Measurements from ENCODE around the gene RABEP1. TPM values are rescaled to one million over a fixed set of nuclear protein-coding genes. Genes with fewer than 3 reads are reported as not detected.
A peak's percentile ranks its signal among the peaks of the same experiment; 100 is the strongest.

The RABEP1 gene
- total and polyA plus RNA-seq, 9 of the 15 experiments (the other 6 are each of a cell fraction or from before 2014, with no cell fraction given), result 8.2 to 38.9 (median 30.3) TPM

- Histone ChIP-seq H3K36me3 (ENCODE audit: control insufficient read depth, insufficient read depth, low read length) (peaks cover 54% of the 10 kb centered on the region), H3K27ac (ENCODE audit: extremely low read depth, low read depth, low read length) (peak within 1 kb of the TSS; percentile 97), H3K27me3 (ENCODE audit: control insufficient read depth in 2 of 2, insufficient read depth in 2 of 2, low read length in 2 of 2) (no peaks in the 10 kb centered on the region), H3K9me1 (ENCODE audit: control insufficient read depth, insufficient read depth, low read length) (no peaks in the 10 kb centered on the region), H3K79me2 (ENCODE audit: control insufficient read depth, insufficient read depth, low read length) (peaks cover 75% of the 10 kb centered on the region), H3K9me3 (replicated peaks; ENCODE audit: control insufficient read depth, insufficient read depth, low read depth, low read length) (no peaks in the 10 kb centered on the region), H3K4me3 (peak within 1 kb of the TSS; percentile 92), H3K4me2 (ENCODE audit: insufficient read depth, low read length) (peak within 1 kb of the TSS; percentile 97), H2AFZ (ENCODE audit: low read depth, low read length) (peak within 1 kb of the TSS; percentile 100), H4K20me1 (replicated peaks; ENCODE audit: control insufficient read depth, insufficient read depth, low read length) (no peaks in the 10 kb centered on the region), H3K4me1 (replicated peaks in 1 of 2; ENCODE audit: control insufficient read depth in 2 of 2, insufficient read depth in 2 of 2, low read length in 2 of 2) (peaks cover 3 to 9% of the 10 kb centered on the region in 2 experiments; a peak in 3 of 5 replicates), H3K9ac (ENCODE audit: insufficient read depth in 1 of 2, low read depth in 2 of 2, low read length in 2 of 2) (peak within 1 kb of the TSS; percentile 98 to 99)
- in situ Hi-C loops (cut with MboI) (no loop called here), intact Hi-C loops (cut with micrococcal nuclease) (no loop called here)
- 0% methylated on average over 36 of the region's 49 CpGs for WGBS (ENCODE audit: insufficient coverage, low coverage, missing lambda C conversion rate)
- peak; percentile 91 for FAIRE-seq
- CTCF ChIA-PET (ENCODE audit: low intra/inter-chr PET ratio), result no interaction called here
- peak; percentile 93 to 96 (median 94) for DNase-seq (ENCODE audit: extremely low read depth in 1 of 4, low spot score in 3 of 4)
- peak; percentile 97 for ATAC-seq
- POLR2A ChIA-PET, result interaction anchor here (0.6 to 2.0 kb wide), 15 partner anchors 9 to 244 kb away, joined by 3 to 13 read pairs (median 4); partner anchors contain the start of genes C1QBP, DHX33 and ZNF594
- BruUV-seq (replicated peaks), result no TSS peak
- no peak for TF ChIP-seq ZNF778 (CRISPR knock-in tag; IDR thresholded peaks at IDR 0.05)
- peak; percentile 18 to 24; a peak in 3 of 4 replicates for TF ChIP-seq MAZ (CRISPR knock-in tag; conservative IDR thresholded peaks at IDR 0.05 in 1 of 2, IDR thresholded peaks at IDR 0.05 in 1 of 2)
- peak; percentile 83 for TF ChIP-seq MGA (IDR thresholded peaks at IDR 0.05)
- no peak for TF ChIP-seq CREBBP (IDR thresholded peaks at IDR 0.05; ENCODE audit: low read depth, low read length)
- TF ChIP-seq THRAP3 (IDR thresholded peaks at IDR 0.05; ENCODE audit: borderline replicate concordance), result no peak
- TF ChIP-seq KLF13 (tag; IDR thresholded peaks at IDR 0.05; ENCODE audit: borderline replicate concordance, low read depth), result no peak
- TF ChIP-seq FOXP4 (CRISPR knock-in tag; IDR thresholded peaks at IDR 0.05; ENCODE audit: borderline replicate concordance), result no peak
These were observed 137.4 kb downstream of the RABEP1 start, which contains the start of gene NUP88 for GRCh38 chr17:5419356-5419958. Gene NUP88 (minus strand): TSS chr17:5419662. CDS start chr17:5419650, 12 bp downstream.

Data from K562 (cell line).